Calu3 (cell line): Measurements from ENCODE around the gene SORCS1. TPM values are rescaled to one million over a fixed set of nuclear protein-coding genes. Genes with fewer than 3 reads are reported as not detected.

Experiments used
- BruUV-seq: library from RNA; stranded (reverse); fragments of 400-500 nt; replicated peaks from 2 replicates; lab custom pipeline; 2021; lab: Mats Ljungman, UMichigan
- CTCF ChIA-PET: fragments of 300-600 bp; sonication (Branson Sonifier 250); formaldehyde crosslinking; loops from one replicate; lab custom pipeline; 2022; ENCODE audit warnings: antibody characterized with exemption; lab: Charles Lee
- DNase-seq: peaks from one replicate; pipeline ENCODE4 v3.0.0; 2022
- H3K27ac Mint-ChIP-seq: one replicate; pipeline ENCODE4 v1.8.0; 2022; ENCODE audit warnings: mixed read lengths; ENCODE audit not compliant: unreplicated experiment
- H3K27me3 Mint-ChIP-seq: one replicate; pipeline ENCODE4 v1.8.0; 2022; ENCODE audit warnings: mixed read lengths; ENCODE audit not compliant: unreplicated experiment
- H3K36me3 Mint-ChIP-seq: one replicate; pipeline ENCODE4 v1.8.0; 2022; ENCODE audit warnings: mild to moderate bottlenecking, moderate library complexity, mixed read lengths; ENCODE audit not compliant: insufficient read depth, unreplicated experiment
- H3K4me1 Mint-ChIP-seq: one replicate; pipeline ENCODE4 v1.8.0; 2022; ENCODE audit warnings: mild to moderate bottlenecking, low read depth, mixed read lengths; ENCODE audit not compliant: unreplicated experiment
- H3K4me3 Mint-ChIP-seq: one replicate; pipeline ENCODE4 v1.8.0; 2022; ENCODE audit warnings: mild to moderate bottlenecking, low read depth, moderate library complexity, mixed read lengths; ENCODE audit not compliant: unreplicated experiment
- H3K9me3 Mint-ChIP-seq: one replicate; pipeline ENCODE4 v1.8.0; 2022; ENCODE audit warnings: low read depth, mixed read lengths; ENCODE audit not compliant: unreplicated experiment
- intact Hi-C: fragments of 100-400 bp; cut with micrococcal nuclease; formaldehyde crosslinking; loops from one replicate; pipeline ENCODE4 v1.10.0; 2022; ENCODE audit not compliant: unreplicated experiment
- total RNA-seq: library from RNA; stranded (reverse); gene quantifications from 2 replicates; pipeline ENCODE4 v1.2.3, GENCODE V29; 2022
- TF ChIP-seq, protein P1 (sequence below): fragments of 200-600 bp; IDR thresholded peaks from one replicate; pipeline ENCODE4 v1.8.0; 2022; ENCODE audit warnings: antibody characterized with exemption; ENCODE audit not compliant: unreplicated experiment

SORCS1 gene
- total RNA-seq, 1 experiment from 2014 or later, result not detected

- H3K9me3 Mint-ChIP-seq, result peaks cover 9% of the 10 kb centered on the region
- intact Hi-C loops, result no loop called here
- CTCF ChIA-PET, result no interaction called here
- TF ChIP-seq, protein P1, sequence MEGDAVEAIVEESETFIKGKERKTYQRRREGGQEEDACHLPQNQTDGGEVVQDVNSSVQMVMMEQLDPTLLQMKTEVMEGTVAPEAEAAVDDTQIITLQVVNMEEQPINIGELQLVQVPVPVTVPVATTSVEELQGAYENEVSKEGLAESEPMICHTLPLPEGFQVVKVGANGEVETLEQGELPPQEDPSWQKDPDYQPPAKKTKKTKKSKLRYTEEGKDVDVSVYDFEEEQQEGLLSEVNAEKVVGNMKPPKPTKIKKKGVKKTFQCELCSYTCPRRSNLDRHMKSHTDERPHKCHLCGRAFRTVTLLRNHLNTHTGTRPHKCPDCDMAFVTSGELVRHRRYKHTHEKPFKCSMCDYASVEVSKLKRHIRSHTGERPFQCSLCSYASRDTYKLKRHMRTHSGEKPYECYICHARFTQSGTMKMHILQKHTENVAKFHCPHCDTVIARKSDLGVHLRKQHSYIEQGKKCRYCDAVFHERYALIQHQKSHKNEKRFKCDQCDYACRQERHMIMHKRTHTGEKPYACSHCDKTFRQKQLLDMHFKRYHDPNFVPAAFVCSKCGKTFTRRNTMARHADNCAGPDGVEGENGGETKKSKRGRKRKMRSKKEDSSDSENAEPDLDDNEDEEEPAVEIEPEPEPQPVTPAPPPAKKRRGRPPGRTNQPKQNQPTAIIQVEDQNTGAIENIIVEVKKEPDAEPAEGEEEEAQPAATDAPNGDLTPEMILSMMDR, result no peak
- H3K4me1 Mint-ChIP-seq, result no peaks in the 10 kb centered on the region
- BruUV-seq, result no TSS peak
- H3K27ac Mint-ChIP-seq, result no peak overlapping the region
- no peaks in the 10 kb centered on the region for H3K36me3 Mint-ChIP-seq
- H3K27me3 Mint-ChIP-seq, result no peaks in the 10 kb centered on the region
- no peak for DNase-seq
- no peak overlapping the region for H3K4me3 Mint-ChIP-seq
Observed at GRCh38 chr10:106820579-106820978, 343.9 kb downstream of the SORCS1 start.

DNA sequence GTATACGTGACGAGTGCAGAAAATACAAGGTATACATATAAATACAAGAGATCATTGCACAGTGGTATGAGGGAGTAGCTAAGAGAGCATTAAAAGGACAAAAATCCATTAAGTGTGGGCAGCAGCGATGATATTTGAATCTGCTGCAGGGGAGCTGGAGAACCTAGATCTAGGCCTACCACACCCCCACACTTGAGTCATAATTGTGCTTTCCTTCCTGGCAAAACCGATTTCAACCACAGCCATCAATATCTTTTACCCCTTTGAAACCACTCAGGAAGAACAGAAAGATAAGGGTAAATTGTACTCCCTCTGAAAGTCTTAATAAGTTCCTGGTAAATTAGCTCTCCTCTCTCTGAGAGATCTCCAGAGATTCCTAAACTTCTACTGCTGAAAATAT lies 345.0 kb downstream of the SORCS1 start:
- Mint-ChIP-seq H3K36me3 (no peaks in the 10 kb centered on the region), H3K27me3 (no peaks in the 10 kb centered on the region), H3K4me1 (no peaks in the 10 kb centered on the region), H3K27ac (no peak overlapping the region), H3K9me3 (peaks cover 9% of the 10 kb centered on the region), H3K4me3 (no peak overlapping the region)
- TF ChIP-seq, protein P1, result no peak
- DNase-seq, result no peak
- no TSS peak for BruUV-seq
- CTCF ChIA-PET, result interaction anchor here (0.6 kb wide), 1 partner anchor 173 kb away, joined by 3 read pairs; no protein-coding TSS in a partner anchor
- intact Hi-C loops, result no loop called here

DNA sequence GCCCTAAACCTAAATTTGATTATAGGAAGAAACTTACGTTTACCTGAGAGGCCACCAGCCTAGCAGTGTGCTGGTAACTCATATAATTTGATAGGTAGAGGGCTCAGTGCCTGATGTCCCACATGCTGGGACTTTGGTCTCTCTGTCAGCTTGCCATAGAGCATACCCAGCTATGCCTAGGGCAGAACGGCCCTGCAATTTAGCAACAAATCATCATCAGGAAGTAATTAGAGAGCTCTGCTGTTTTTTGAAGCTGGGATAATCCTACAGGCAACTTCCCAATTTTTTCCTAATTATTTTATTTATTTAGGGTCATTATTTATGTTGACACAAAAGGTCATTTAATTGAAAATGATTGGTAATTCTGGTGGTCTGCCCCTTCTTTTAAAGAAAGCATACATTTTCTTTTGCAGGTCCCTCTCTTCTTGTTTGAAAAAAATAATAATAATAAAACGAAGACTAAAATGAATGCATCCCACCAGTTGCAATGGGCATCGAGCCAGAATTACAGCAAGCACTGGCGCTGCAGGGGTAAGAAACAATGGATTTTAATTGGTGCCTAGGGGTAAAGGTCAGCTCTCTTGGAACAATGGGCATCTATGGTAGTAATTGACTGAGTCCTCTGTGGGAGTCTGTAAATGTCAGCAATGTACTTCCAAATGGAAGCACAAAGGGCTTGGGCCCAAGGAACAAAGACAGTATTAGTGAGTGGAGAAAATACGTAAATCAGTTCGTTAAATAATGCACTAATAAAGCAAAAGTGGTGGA lies 348.0 kb downstream of the SORCS1 start:
- intact Hi-C loops, result no loop called here
- no peaks in the 10 kb centered on the region for H3K36me3 Mint-ChIP-seq
- DNase-seq, result no peak
- H3K27ac Mint-ChIP-seq, result no peak overlapping the region
- no TSS peak for BruUV-seq
- TF ChIP-seq, protein P1, result no peak
- CTCF ChIA-PET, result no interaction called here
- H3K9me3 Mint-ChIP-seq, result peaks cover 9% of the 10 kb centered on the region
- no peaks in the 10 kb centered on the region for H3K4me1 Mint-ChIP-seq
- no peak overlapping the region for H3K4me3 Mint-ChIP-seq
- H3K27me3 Mint-ChIP-seq, result no peaks in the 10 kb centered on the region

GRCh38 chr10:106815427-106816043 lies 349.0 kb downstream of the SORCS1 start:
- TF ChIP-seq, protein P1, result no peak
- CTCF ChIA-PET, result no interaction called here

More at GRCh38 chr10:106815427-106816043, 349.0 kb downstream of the SORCS1 start:
- Mint-ChIP-seq H3K36me3 (no peaks in the 10 kb centered on the region), H3K4me3 (no peak overlapping the region), H3K27me3 (no peaks in the 10 kb centered on the region), H3K4me1 (no peaks in the 10 kb centered on the region), H3K27ac (no peak overlapping the region), H3K9me3 (peaks cover 9% of the 10 kb centered on the region)
- intact Hi-C loops, result no loop called here
- no TSS peak for BruUV-seq
- no peak for DNase-seq
